GM13976 (cell line): Measurements from ENCODE around the gene FCRL3.
A peak's percentile ranks its signal among the peaks of the same experiment; 100 is the strongest.

Source experiments
- DNase-seq: peaks from one replicate; pipeline ENCODE4 v3.0.0; 2012; ENCODE audit warnings: low spot score
- CTCF ChIP-seq: IDR thresholded peaks from 2 replicates; pipeline ENCODE4 v1.5.1; 2012; ENCODE audit warnings: borderline replicate concordance, mild to moderate bottlenecking; ENCODE audit not compliant: insufficient read depth; ENCODE audit errors: extremely low read depth, missing control alignments, control extremely low read depth
- in situ Hi-C: fragments of 300-500 bp; cut with MboI; formaldehyde crosslinking; loops from one replicate; pipeline ENCODE4 v1.12.0; 2022; ENCODE audit warnings: low sequenced_read_pairs, mixed read lengths, inconsistent platforms; ENCODE audit not compliant: unreplicated experiment

The FCRL3 gene

GRCh38 chr1:157653494-157653873 lies 47.1 kb downstream of the FCRL3 start:
- no peak for DNase-seq
- in situ Hi-C loops: no loop called here
- no peak for TF ChIP-seq CTCF

- TF ChIP-seq CTCF: no peak
- in situ Hi-C loops: no loop called here
- DNase-seq: peak; percentile 54
Observed at GRCh38 chr1:157652859-157653493, 47.6 kb downstream of the FCRL3 start.

GRCh38 chr1:157648317-157648716 lies 52.3 kb downstream of the FCRL3 start:
- no peak for TF ChIP-seq CTCF
- in situ Hi-C loops: no loop called here
- DNase-seq: no peak

GRCh38 chr1:157646144-157646543 lies 54.4 kb downstream of the FCRL3 start:
- TF ChIP-seq CTCF: no peak
- DNase-seq: no peak
- in situ Hi-C loops: no loop called here

GRCh38 chr1:157641177-157641576 lies 59.4 kb downstream of the FCRL3 start:
- in situ Hi-C loops: no loop called here
- no peak for DNase-seq

GRCh38 chr1:157639800-157640199 lies 60.8 kb downstream of the FCRL3 start:
- no peak for DNase-seq
- in situ Hi-C loops: no loop called here
- no peak for TF ChIP-seq CTCF

More at GRCh38 chr1:157641177-157641576, 59.4 kb downstream of the FCRL3 start:
- TF ChIP-seq CTCF: no peak
